Liver (tissue), 3 donors: ENCODE results near the gene GJD3.

Experiments used
- ATF3 ChIP-seq: IDR thresholded peaks from 2 replicates; pipeline ENCODE4 v1.6.1; 2016; ENCODE audit warnings: antibody characterized with exemption
- EGR1 ChIP-seq, 2 donors: IDR thresholded peaks; 2 replicates each; pipeline ENCODE4 v1.6.1; 2016 to 2018; ENCODE audit warnings: antibody characterized with exemption in 2 of 2, low read depth in 2 of 2
- FOXA1 ChIP-seq: IDR thresholded peaks from 2 replicates; pipeline ENCODE4 v1.6.1; 2016; ENCODE audit warnings: antibody characterized with exemption
- RXRA ChIP-seq, 2 donors: IDR thresholded peaks; 2 replicates each; pipeline ENCODE4 v1.6.1; 2017 to 2018; ENCODE audit warnings: antibody characterized with exemption in 2 of 2, mild to moderate bottlenecking in 1 of 2
- TAF1 ChIP-seq: conservative IDR thresholded peaks from 2 replicates; pipeline ENCODE4 v1.6.1; 2016; ENCODE audit warnings: antibody characterized with exemption, mild to moderate bottlenecking
- YY1 ChIP-seq: IDR thresholded peaks from 2 replicates; pipeline ENCODE4 v1.6.1; 2016; ENCODE audit warnings: antibody characterized with exemption, mild to moderate bottlenecking
- TF ChIP-seq, protein P1 (sequence below): fragments of 150-350 bp; IDR thresholded peaks from 2 replicates; pipeline ENCODE4 v1.5.1; 2017; ENCODE audit warnings: improper control_type of control experiment, low read depth, low read length; ENCODE audit not compliant: missing input control
- TF ChIP-seq, protein P2 (sequence below): IDR thresholded peaks from 2 replicates; pipeline ENCODE4 v1.6.1; 2016; ENCODE audit warnings: antibody characterized with exemption
- donor health status: healthy.
- donor health status: healthy.

- TF ChIP-seq, protein P1, sequence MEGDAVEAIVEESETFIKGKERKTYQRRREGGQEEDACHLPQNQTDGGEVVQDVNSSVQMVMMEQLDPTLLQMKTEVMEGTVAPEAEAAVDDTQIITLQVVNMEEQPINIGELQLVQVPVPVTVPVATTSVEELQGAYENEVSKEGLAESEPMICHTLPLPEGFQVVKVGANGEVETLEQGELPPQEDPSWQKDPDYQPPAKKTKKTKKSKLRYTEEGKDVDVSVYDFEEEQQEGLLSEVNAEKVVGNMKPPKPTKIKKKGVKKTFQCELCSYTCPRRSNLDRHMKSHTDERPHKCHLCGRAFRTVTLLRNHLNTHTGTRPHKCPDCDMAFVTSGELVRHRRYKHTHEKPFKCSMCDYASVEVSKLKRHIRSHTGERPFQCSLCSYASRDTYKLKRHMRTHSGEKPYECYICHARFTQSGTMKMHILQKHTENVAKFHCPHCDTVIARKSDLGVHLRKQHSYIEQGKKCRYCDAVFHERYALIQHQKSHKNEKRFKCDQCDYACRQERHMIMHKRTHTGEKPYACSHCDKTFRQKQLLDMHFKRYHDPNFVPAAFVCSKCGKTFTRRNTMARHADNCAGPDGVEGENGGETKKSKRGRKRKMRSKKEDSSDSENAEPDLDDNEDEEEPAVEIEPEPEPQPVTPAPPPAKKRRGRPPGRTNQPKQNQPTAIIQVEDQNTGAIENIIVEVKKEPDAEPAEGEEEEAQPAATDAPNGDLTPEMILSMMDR: no peak
- TF ChIP-seq FOXA1 (no peak), YY1 (no peak), ATF3 (no peak), RXRA (IDR thresholded peaks at IDR 0.05) (no peak), TAF1 (no peak), EGR1 (IDR thresholded peaks at IDR 0.05; ENCODE audit: low read depth in 2 of 2) (no peak)
- TF ChIP-seq, protein P2, sequence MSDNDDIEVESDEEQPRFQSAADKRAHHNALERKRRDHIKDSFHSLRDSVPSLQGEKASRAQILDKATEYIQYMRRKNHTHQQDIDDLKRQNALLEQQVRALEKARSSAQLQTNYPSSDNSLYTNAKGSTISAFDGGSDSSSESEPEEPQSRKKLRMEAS: no peak
These were observed 3.2 kb downstream of the GJD3 start for GRCh38 chr17:40361063-40361924.
